ENCODE results near the gene RNF225. TPM values are rescaled to one million over a fixed set of nuclear protein-coding genes. Genes with fewer than 3 reads are reported as not detected.

Gene RNF225
- total RNA-seq, 2 donors from 2014 or later: not detected

DNA sequence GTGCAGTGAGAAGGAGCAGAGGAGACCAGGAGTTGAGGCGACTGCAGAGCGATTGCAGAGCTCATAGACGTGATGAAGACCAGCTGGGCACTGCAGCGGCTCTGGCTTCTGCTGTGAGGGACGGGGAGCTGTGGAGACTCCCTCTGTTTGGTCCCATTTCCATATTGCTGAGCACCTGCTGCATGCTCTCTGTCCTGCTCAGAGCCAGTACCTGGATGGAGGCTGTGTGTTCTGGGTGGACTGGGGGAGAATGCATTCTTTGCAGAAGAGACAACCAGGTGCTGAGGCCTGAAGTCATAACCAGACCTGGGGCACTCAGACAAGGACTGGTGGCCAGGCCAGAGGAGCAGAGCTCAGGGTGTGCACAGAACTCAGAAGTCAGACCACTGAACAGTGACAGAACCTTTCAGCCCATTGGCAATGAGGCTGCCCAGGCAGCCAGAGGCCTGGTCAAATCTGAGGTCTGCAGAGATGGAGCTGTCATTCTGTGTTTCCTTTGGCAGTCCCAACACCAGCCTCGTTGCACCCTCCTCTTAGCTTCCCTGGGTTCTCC lies 40.9 kb upstream of the RNF225 start:
- peaks cover 4% of the 10 kb centered on the region for H3K4me1 Mint-ChIP-seq
- H3K27me3 Mint-ChIP-seq: no peaks in the 10 kb centered on the region
- ATAC-seq (no peak), DNase-seq (no peak)
- H3K4me3 Mint-ChIP-seq: no peak overlapping the region
- H3K27ac Mint-ChIP-seq: no peak overlapping the region
- no peaks in the 10 kb centered on the region for H3K9me3 ChIP-seq (ENCODE audit: control insufficient read depth, low read length, poor library complexity, severe bottlenecking)
- peaks cover 2% of the 10 kb centered on the region for H3K36me3 Mint-ChIP-seq (ENCODE audit: low read depth)

DNA sequence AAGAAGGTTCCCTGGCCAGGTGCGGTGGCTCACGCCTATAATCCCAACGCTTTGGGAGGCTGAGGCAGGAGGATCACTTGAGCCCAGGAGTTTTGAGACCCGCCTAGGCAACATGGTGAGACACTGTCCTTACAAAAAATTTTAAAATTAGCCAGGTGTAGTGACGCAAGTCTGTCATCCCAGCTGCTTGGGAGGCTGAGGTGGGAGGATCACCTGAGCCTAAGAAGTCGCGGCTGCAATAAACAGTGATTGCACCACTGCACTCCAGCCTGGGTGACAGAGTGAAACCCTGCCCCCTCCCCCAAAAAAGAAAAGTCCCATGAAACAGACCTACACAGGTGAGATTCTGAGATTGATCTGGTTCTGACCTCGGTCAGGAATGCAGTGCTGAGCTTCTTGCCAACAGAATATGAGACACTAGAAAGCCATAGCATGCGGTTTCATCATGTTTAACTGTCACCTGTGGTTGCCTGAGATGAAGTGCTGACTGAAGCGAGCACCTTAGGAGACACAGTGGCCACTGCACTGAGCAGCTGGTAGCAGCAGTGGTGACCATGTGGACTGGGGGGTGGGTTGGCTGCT lies 40.1 kb upstream of the RNF225 start:
- H3K36me3 Mint-ChIP-seq (ENCODE audit: low read depth): no peaks in the 10 kb centered on the region
- ATAC-seq: no peak
- no peaks in the 10 kb centered on the region for H3K9me3 ChIP-seq (ENCODE audit: control insufficient read depth, low read length, poor library complexity, severe bottlenecking)
- no peak for DNase-seq
- H3K4me1 Mint-ChIP-seq: peaks cover 2% of the 10 kb centered on the region
- H3K4me3 Mint-ChIP-seq: peak overlapping the region; percentile 43
- no peak overlapping the region for H3K27ac Mint-ChIP-seq
- no peaks in the 10 kb centered on the region for H3K27me3 Mint-ChIP-seq

DNA sequence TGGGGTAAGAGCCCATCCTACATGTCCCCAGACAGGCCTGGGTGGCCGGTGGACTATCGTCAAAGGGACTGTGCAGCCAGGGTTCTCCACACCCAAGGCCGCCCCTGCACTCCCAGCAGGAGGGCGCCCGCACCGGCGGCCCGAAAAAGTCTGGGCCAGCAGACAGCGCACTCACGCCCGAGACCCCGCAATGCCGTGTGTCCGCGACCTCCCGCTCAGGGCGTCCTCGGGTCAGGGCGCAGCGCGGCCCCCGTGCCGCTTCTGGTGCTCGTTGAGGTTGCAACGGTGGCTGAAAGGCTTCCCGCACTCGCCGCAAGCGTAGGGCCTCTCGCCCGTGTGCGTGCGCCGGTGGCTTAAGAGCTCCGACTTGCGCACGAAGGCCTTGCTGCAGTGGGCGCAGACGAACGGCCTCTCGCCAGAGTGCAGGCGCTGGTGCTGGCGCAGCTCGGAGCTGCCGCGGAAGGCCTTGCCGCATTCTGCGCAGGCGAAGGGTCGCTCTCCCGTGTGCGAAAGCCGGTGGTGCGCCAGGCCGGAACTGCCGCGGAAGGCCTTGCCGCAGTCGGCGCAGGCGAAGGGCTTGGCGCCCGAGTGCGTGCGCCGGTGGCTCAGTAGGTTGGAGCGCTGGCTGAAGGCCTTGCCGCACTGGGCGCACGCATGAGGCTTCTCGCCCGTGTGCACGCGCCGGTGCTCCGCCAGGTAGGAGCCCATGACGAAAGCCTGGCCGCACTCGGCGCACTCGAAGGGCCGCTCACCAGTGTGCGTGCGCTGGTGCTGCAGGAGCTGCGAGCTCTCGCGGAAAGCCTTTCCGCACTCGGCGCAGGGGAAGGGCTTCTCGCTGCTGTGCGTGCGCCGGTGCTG lies 39.3 kb upstream of the RNF225 start:
- no peaks in the 10 kb centered on the region for H3K27me3 Mint-ChIP-seq
- ATAC-seq: peak; percentile 76

DNA sequence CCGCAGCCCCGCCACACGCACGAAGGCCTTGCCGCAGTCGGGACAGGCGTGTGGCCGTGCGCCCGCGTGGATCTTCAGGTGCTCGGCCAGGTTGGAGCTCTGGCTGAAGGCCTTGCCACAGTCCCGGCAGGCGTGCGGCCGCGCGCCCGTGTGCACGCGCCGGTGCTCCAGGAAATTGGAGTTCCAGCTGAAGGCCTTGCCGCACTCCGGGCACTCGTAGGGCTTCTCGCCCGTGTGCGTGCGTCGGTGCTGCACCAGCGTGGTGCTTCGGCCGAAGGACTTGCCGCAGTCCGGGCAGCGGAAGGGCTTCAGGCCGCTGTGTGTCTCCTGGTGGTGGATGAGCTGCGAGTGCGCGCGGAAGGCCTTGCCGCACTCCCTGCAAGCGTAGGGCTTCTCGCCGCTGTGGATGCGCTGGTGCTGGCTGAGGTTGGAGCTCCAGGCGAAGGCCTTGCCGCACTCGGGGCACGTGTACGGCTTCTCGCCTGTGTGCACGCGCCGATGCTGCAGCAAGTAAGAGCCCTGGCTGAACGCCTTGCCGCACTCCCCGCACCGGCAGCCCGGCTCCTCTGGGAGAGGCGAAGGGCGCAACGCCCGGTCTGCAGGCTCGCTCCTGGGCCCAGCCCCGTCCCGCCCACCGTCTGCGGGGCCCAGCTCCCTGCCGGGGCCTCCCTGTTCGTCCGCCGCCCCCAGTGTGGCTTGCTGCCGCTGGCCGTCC lies 38.5 kb upstream of the RNF225 start:
- ATAC-seq (no peak), DNase-seq (no peak)
- H3K27ac Mint-ChIP-seq: no peak overlapping the region
- H3K4me1 Mint-ChIP-seq: peaks cover 4% of the 10 kb centered on the region
- H3K4me3 Mint-ChIP-seq: peak overlapping the region; percentile 57
- H3K36me3 Mint-ChIP-seq (ENCODE audit: low read depth): no peaks in the 10 kb centered on the region
- no peaks in the 10 kb centered on the region for H3K9me3 ChIP-seq (ENCODE audit: control insufficient read depth, low read length, poor library complexity, severe bottlenecking)
- H3K27me3 Mint-ChIP-seq: no peaks in the 10 kb centered on the region

More for the DNA sequence above, 39.3 kb upstream of the RNF225 start:
- Mint-ChIP-seq H3K27ac (peak overlapping the region; percentile 41), H3K4me1 (peaks cover 2% of the 10 kb centered on the region), H3K4me3 (peak overlapping the region; percentile 57), H3K36me3 (ENCODE audit: low read depth) (no peaks in the 10 kb centered on the region)
- DNase-seq: peak in 1 of 3 donors; percentile 18
- no peaks in the 10 kb centered on the region for H3K9me3 ChIP-seq (ENCODE audit: control insufficient read depth, low read length, poor library complexity, severe bottlenecking)

DNA sequence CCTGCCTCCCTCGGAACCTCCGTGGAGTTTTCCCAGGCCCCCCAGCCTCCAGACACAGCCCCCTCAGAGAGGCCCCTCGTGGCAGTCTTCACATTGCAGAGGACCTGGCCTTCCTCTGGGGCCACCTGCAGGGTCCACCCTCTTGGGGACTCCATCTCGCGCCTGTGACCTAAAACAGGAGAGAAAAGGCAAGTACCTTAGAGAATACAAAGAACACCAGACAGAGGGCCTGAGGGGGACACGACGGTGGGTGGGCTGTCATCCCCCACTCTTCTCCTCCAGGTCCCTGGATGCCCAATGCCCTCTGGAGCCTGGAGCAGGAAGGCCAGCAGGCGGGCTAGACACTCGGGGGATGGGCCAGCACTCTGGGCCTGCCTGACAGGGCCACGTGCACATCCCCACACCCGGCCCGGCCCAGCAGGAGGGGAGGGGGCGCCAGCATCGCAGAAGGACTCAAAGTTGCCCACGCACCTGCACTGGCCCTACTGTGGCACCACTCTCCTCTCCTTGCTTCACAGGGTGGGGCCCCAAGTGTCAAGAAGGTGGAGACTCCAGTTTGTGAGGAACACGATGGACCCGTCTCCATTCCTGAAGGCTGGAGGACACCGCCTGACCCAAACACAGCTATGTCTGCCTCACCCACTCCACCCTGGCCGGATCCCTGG lies 37.8 kb upstream of the RNF225 start:
- Mint-ChIP-seq H3K27ac (no peak overlapping the region), H3K4me3 (peak overlapping the region; percentile 36), H3K27me3 (no peaks in the 10 kb centered on the region)

DNA sequence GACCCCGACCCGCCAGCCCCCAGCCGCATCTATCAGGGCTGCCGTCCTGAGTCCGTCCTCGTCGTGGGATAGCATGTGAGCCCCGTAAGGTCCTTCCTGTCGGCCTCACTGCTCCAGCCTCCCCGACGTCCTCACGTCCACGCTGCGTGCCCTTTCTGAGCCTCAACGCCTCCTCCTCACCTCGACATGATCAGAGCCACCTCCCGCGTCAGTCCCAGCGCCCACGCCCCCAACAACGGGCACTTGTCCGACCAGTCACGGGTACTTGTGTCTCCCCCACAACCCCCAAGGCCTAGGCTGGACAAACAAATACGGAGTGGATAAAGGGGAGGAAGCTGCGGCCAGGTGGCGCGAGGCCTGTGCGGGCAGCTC lies 33.6 kb upstream of the RNF225 start:
- Mint-ChIP-seq H3K27me3 (no peaks in the 10 kb centered on the region), H3K4me1 (peaks cover 11% of the 10 kb centered on the region), H3K36me3 (ENCODE audit: low read depth) (no peaks in the 10 kb centered on the region), H3K4me3 (peak overlapping the region; percentile 94), H3K27ac (peak overlapping the region; percentile 87)
- ATAC-seq: no peak
- no peak for DNase-seq
- no peaks in the 10 kb centered on the region for H3K9me3 ChIP-seq (ENCODE audit: control insufficient read depth, low read length, poor library complexity, severe bottlenecking)

More for the DNA sequence above, 37.8 kb upstream of the RNF225 start:
- H3K9me3 ChIP-seq (ENCODE audit: control insufficient read depth, low read length, poor library complexity, severe bottlenecking): no peaks in the 10 kb centered on the region
- Mint-ChIP-seq H3K36me3 (ENCODE audit: low read depth) (no peaks in the 10 kb centered on the region), H3K4me1 (peaks cover 7% of the 10 kb centered on the region)
- no peak for DNase-seq
- no peak for ATAC-seq

DNA sequence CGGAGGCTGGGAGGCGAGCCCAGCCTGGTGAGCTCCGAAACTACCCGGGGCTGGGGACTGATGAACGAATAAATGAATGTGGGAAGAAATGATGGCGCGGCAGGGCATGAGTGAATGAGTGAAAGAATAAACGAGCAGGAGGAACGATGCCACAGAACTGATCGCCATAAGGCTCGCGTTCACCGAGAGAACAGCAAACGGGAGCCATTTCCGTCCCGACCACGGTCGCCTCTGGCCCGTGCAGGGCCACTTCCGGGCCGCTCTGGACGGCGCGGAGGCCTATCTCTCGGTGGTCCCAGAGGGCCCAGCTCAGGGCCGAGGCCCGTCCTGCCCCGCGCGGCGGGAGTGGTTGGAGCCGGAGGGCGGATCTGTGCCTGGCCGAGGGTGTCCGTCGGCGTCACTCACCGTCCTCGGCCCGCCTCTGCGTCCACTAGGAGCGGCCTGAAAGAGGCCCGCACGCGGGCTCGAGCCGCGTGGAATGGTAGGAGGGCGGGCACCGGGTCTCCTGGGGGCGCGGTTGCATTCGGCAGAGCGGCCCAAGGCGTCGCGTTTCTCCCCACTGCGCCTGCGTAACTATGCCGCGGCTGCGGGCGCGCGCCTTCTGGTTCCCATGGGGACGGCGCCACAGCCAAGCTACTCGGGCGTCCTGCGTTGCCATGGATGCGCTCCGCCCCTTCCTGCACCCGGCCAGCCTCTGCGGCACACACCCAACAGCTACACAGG lies 33.0 kb upstream of the RNF225 start, which contains the start of gene ZNF497:
Gene ZNF497 (minus strand): TSS at position 480 of the 723 bp plus-strand sequence. CDS start 5,116 bp downstream, outside the sequence.
- DNase-seq (peak; percentile 89 to 93 (median 91)), ATAC-seq (peak; percentile 94)
- Mint-ChIP-seq H3K4me1 (peaks cover 11% of the 10 kb centered on the region), H3K36me3 (ENCODE audit: low read depth) (no peaks in the 10 kb centered on the region), H3K4me3 (peak within 1 kb of the TSS; percentile 94), H3K27me3 (no peaks in the 10 kb centered on the region), H3K27ac (peak within 1 kb of the TSS; percentile 87)
- H3K9me3 ChIP-seq (ENCODE audit: control insufficient read depth, low read length, poor library complexity, severe bottlenecking): no peaks in the 10 kb centered on the region

DNA sequence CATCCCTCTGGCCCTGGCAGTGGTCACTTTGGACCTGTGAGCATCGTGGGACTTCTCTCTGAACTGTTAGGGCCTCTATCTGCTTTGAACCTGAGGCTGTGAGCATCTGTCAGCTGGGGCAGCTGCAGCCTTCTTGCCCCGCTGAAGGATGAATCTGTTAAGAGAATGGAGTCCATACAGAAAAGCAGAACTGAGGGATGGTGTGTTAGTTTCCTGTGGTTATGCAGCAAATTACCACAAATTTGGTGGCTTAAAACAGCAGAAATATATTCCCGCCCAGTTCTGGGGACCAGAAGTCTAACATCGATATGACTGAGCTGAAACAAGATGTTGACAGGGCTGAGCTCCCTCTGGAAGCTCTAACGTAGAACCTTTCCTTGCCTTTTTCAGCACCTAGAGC lies 31.3 kb upstream of the RNF225 start:
- ATAC-seq: no peak
- no peaks in the 10 kb centered on the region for H3K9me3 ChIP-seq (ENCODE audit: control insufficient read depth, low read length, poor library complexity, severe bottlenecking)
- Mint-ChIP-seq H3K4me1 (peaks cover 11% of the 10 kb centered on the region), H3K4me3 (no peak overlapping the region), H3K27ac (no peak overlapping the region), H3K36me3 (ENCODE audit: low read depth) (no peaks in the 10 kb centered on the region), H3K27me3 (no peaks in the 10 kb centered on the region)
- no peak for DNase-seq

DNA sequence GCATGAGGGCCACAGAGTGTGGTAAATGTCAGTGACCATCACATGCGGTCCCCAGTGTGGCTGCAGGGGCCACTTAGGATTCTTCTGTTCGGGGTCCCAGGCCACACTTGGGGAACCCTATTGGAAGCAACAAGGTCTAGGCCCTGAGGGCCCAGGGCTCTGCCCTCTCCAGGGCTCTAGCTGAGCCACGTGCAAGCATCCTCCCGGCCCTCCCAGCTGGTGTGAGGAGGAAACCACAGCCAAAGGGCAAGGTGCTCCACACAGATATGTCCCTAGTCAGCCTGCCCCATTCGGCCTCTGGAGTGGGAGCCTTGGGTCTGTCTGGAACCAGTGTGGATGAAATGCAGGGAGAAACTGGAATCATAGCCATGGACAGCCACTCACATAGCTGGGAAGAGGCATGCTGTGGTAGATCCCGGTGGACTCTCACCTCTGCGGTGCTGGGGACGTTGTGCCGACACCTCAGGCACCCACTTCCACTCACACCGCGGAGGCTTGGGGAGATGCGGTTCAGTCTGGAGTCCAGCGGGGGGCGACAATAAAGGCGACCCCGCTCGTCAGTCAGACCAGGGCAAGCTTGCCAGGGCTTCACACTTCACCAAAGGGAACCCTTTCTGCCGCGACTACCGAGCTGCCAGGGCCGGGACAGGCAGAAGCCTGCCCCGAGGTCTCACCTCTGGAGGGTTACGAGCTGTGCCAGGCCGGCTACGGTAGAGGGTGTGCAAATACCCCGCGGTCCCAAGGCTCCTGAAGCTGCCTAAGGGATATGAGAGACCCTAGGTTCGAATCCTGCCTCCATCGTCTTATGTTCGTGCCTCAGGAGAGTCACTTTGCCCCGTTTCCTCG lies 28.6 kb upstream of the RNF225 start:
- H3K36me3 Mint-ChIP-seq (ENCODE audit: low read depth): no peaks in the 10 kb centered on the region
- DNase-seq: no peak
- no peaks in the 10 kb centered on the region for H3K27me3 Mint-ChIP-seq
- no peak overlapping the region for H3K27ac Mint-ChIP-seq
- H3K4me3 Mint-ChIP-seq: no peak overlapping the region
- H3K4me1 Mint-ChIP-seq: peaks cover 10% of the 10 kb centered on the region
- H3K9me3 ChIP-seq (ENCODE audit: control insufficient read depth, low read length, poor library complexity, severe bottlenecking): no peaks in the 10 kb centered on the region
- ATAC-seq: no peak

DNA sequence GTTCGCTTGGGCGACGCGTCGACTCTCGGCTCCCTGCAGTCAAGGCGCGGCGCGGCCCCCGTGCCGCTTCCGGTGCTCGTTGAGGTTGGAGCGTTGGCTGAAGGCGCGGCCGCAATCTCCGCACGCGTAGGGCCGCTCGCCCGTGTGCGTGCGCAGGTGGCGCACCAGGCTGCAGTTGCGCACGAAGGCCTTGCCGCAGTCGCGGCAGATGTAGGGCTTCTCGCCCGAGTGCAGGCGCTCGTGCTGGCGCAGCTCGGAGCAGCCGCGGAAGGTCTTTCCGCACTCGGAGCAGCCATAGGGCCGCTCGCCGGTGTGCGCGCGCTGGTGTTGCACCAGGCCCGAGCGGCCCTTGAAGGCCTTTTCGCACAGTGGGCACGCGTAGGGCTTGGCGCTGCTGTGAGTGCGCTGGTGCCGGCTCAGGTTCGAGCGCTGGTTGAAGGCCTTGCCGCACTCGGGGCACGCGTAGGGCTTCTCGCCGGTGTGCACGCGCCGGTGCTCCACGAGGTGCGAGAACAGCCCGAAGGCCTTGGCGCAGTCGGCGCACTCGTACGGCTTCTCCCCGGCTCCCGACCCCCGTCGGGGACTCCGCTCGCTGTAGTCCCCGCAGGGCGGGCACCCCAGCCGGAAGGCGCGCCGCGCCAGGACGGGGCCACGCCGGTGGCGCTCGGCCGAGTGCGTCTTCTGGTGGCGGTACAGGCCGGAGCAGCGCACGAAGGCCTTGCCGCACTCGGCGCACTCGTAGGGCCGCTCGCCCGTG lies 27.6 kb upstream of the RNF225 start:
- H3K9me3 ChIP-seq (ENCODE audit: control insufficient read depth, low read length, poor library complexity, severe bottlenecking): no peaks in the 10 kb centered on the region
- Mint-ChIP-seq H3K4me3 (no peak overlapping the region), H3K27ac (no peak overlapping the region), H3K4me1 (peaks cover 3% of the 10 kb centered on the region), H3K36me3 (ENCODE audit: low read depth) (no peaks in the 10 kb centered on the region), H3K27me3 (no peaks in the 10 kb centered on the region)
- no peak for DNase-seq
- ATAC-seq: no peak

Measured in T-helper 17 cell (primary cell).